Measurements from ENCODE around the gene MCF2L2. TPM values are rescaled to one million over a fixed set of nuclear protein-coding genes. Genes with fewer than 3 reads are reported as not detected.

Gene MCF2L2
- total and polyA plus RNA-seq, 2 donors from 2014 or later, result 0.32 to 1.7 TPM

- Histone ChIP-seq H3K9me3 (ENCODE audit: control insufficient read depth in 2 of 3, insufficient read depth in 1 of 3, low read length in 3 of 3) (no peaks in the 10 kb centered on the region), H3K27ac (ENCODE audit: low read depth in 2 of 2, low read length in 2 of 2) (no peak overlapping the region), H3K9ac (ENCODE audit: low read length in 3 of 3) (no peak overlapping the region), H3K27me3 (ENCODE audit: control insufficient read depth, insufficient read depth, low read length) (no peaks in the 10 kb centered on the region), H3K4me1 (ENCODE audit: control insufficient read depth in 2 of 3, insufficient read depth in 2 of 3, low read depth in 1 of 3, low read length in 3 of 3) (peaks cover 0 to 14% (median 0%) of the 10 kb centered on the region in 3 donors), H3K4me3 (ENCODE audit: low read length in 3 of 3) (no peak overlapping the region), H3K36me3 (ENCODE audit: control insufficient read depth in 2 of 3, insufficient read depth in 3 of 3, low read length in 3 of 3) (no peaks in the 10 kb centered on the region)
- no peak for TF ChIP-seq CTCF (IDR thresholded peaks at IDR 0.05; ENCODE audit: borderline replicate concordance, extremely low read depth, insufficient read depth)
- intact Hi-C loops (cut with DNase I), result no loop called here
- DNase-seq (no peak), FAIRE-seq (no peak)
Observed at GRCh38 chr3:183390844-183391243, 37.6 kb downstream of the MCF2L2 start.

GRCh38 chr3:183388213-183388895, 40.1 kb downstream of the MCF2L2 start:
- no peak for FAIRE-seq
- no peak for TF ChIP-seq CTCF (IDR thresholded peaks at IDR 0.05; ENCODE audit: borderline replicate concordance, extremely low read depth, insufficient read depth)
- Histone ChIP-seq H3K9me3 (ENCODE audit: control insufficient read depth in 2 of 3, insufficient read depth in 1 of 3, low read length in 3 of 3) (no peaks in the 10 kb centered on the region), H3K27ac (ENCODE audit: low read depth in 2 of 2, low read length in 2 of 2) (no peak overlapping the region), H3K4me1 (ENCODE audit: control insufficient read depth in 2 of 3, insufficient read depth in 2 of 3, low read depth in 1 of 3, low read length in 3 of 3) (peaks cover 0 to 7% (median 0%) of the 10 kb centered on the region in 3 donors), H3K9ac (ENCODE audit: low read length in 3 of 3) (no peak overlapping the region), H3K27me3 (ENCODE audit: control insufficient read depth, insufficient read depth, low read length) (no peaks in the 10 kb centered on the region), H3K4me3 (ENCODE audit: low read length in 3 of 3) (no peak overlapping the region), H3K36me3 (ENCODE audit: control insufficient read depth in 2 of 3, insufficient read depth in 3 of 3, low read length in 3 of 3) (no peaks in the 10 kb centered on the region)
- intact Hi-C loops (cut with DNase I), result loop anchor here (5.0 kb wide), 1 partner anchor 206 kb away; no protein-coding TSS in a partner anchor
- no peak for DNase-seq

GRCh38 chr3:183387797-183388196, 40.6 kb downstream of the MCF2L2 start:
- Histone ChIP-seq H3K9ac (ENCODE audit: low read length in 3 of 3) (no peak overlapping the region), H3K4me3 (ENCODE audit: low read length in 3 of 3) (no peak overlapping the region), H3K36me3 (ENCODE audit: control insufficient read depth in 2 of 3, insufficient read depth in 3 of 3, low read length in 3 of 3) (no peaks in the 10 kb centered on the region), H3K9me3 (ENCODE audit: control insufficient read depth in 2 of 3, insufficient read depth in 1 of 3, low read length in 3 of 3) (no peaks in the 10 kb centered on the region), H3K27me3 (ENCODE audit: control insufficient read depth, insufficient read depth, low read length) (no peaks in the 10 kb centered on the region), H3K27ac (ENCODE audit: low read depth in 2 of 2, low read length in 2 of 2) (no peak overlapping the region), H3K4me1 (ENCODE audit: control insufficient read depth in 2 of 3, insufficient read depth in 2 of 3, low read depth in 1 of 3, low read length in 3 of 3) (peaks cover 0 to 5% (median 0%) of the 10 kb centered on the region in 3 donors)
- no peak for FAIRE-seq
- DNase-seq, result no peak
- intact Hi-C loops (cut with DNase I), result loop anchor here (5.0 kb wide), 1 partner anchor 205 kb away; no protein-coding TSS in a partner anchor
- no peak for TF ChIP-seq CTCF (IDR thresholded peaks at IDR 0.05; ENCODE audit: borderline replicate concordance, extremely low read depth, insufficient read depth)

Data from kidney (tissue), 14 donors.